Keratinocyte (primary cell): Measurements from ENCODE around the gene LARGE1. TPM values are rescaled to one million over a fixed set of nuclear protein-coding genes. Genes with fewer than 3 reads are reported as not detected.

Experiments
- DNase-seq: peaks from one replicate; pipeline ENCODE4 v3.0.0-alpha.2; 2011; ENCODE audit warnings: low read depth, missing footprints, low spot score
- FAIRE-seq: peaks from 2 replicates; lab custom pipeline; 2011; peaks lifted over from hg19 to GRCh38; lab: Jason Lieb, UNC
- H2AFZ ChIP-seq: 2 replicates; pipeline ENCODE4 v1.6.0; 2012; ENCODE audit warnings: low read length, control low read depth, inconsistent platforms; ENCODE audit not compliant: control insufficient read depth
- H3K27ac ChIP-seq: 2 replicates; pipeline ENCODE4 v1.5.1; 2011; ENCODE audit warnings: low read length; ENCODE audit not compliant: control insufficient read depth, insufficient read depth
- H3K27me3 ChIP-seq: 3 replicates; pipeline ENCODE4 v1.6.0; 2011; ENCODE audit warnings: low read length; ENCODE audit not compliant: control insufficient read depth, insufficient read depth; ENCODE audit errors: extremely low read depth
- H3K36me3 ChIP-seq, 2 experiments: 2 replicates in 1 of 2; 3 replicates in 1 of 2; pipeline ENCODE4 v1.5.1; 2011; ENCODE audit warnings: low read length in 2 of 2, mild to moderate bottlenecking in 1 of 2; ENCODE audit not compliant: control insufficient read depth in 2 of 2, insufficient read depth in 2 of 2; ENCODE audit errors: extremely low read depth in 1 of 2
- H3K4me1 ChIP-seq: 3 replicates; pipeline ENCODE4 v1.5.1; 2011; ENCODE audit warnings: low read length; ENCODE audit not compliant: control insufficient read depth, insufficient read depth; ENCODE audit errors: extremely low read depth
- H3K4me2 ChIP-seq: 3 replicates; pipeline ENCODE4 v1.6.0; 2011; ENCODE audit warnings: low read depth, low read length; ENCODE audit not compliant: control insufficient read depth, insufficient read depth; ENCODE audit errors: extremely low read depth
- H3K4me3 ChIP-seq, 3 experiments: fragments of 200-600 bp in 1 of 3; sonication (generic) in 1 of 3; 2 replicates in 2 of 3; 3 replicates in 1 of 3; pipeline ENCODE4 v1.5.1; 2011 to 2016; ENCODE audit warnings: low read length in 3 of 3, mild to moderate bottlenecking in 3 of 3, control low read depth in 2 of 3, inconsistent platforms in 1 of 3, low read depth in 1 of 3, mixed read lengths in 1 of 3, mixed run types in 1 of 3, moderate library complexity in 1 of 3; ENCODE audit not compliant: control insufficient read depth in 2 of 3, insufficient read depth in 2 of 3; ENCODE audit errors: extremely low read depth in 1 of 3
- H3K79me2 ChIP-seq: 2 replicates; pipeline ENCODE4 v1.6.0; 2012; ENCODE audit warnings: low read length; ENCODE audit not compliant: control insufficient read depth, insufficient read depth
- H3K9ac ChIP-seq: 3 replicates; pipeline ENCODE4 v1.6.0; 2011; ENCODE audit warnings: low read length; ENCODE audit not compliant: control insufficient read depth, insufficient read depth; ENCODE audit errors: extremely low read depth
- H3K9me1 ChIP-seq: 3 replicates; pipeline ENCODE4 v1.6.0; 2011; ENCODE audit warnings: low read length; ENCODE audit not compliant: control insufficient read depth, insufficient read depth; ENCODE audit errors: extremely low read depth
- H3K9me3 ChIP-seq: 2 replicates; pipeline ENCODE4 v1.5.1; 2012; ENCODE audit warnings: low read depth, low read length; ENCODE audit not compliant: control insufficient read depth
- H4K20me1 ChIP-seq: 3 replicates; pipeline ENCODE4 v1.6.0; 2011; ENCODE audit warnings: low read length; ENCODE audit not compliant: control insufficient read depth, insufficient read depth; ENCODE audit errors: extremely low read depth
- CTCF ChIP-seq, 3 experiments: IDR thresholded peaks in 1 of 3; conservative IDR thresholded peaks in 1 of 3; optimal IDR thresholded peaks in 1 of 3; 2 replicates in 2 of 3; 3 replicates in 1 of 3; pipeline versions ENCODE3 to v1.5.1; 2011; ENCODE audit warnings: low read length in 3 of 3, mild to moderate bottlenecking in 3 of 3, moderate library complexity in 2 of 3, control low read depth in 1 of 3, inconsistent platforms in 1 of 3; ENCODE audit not compliant: insufficient read depth in 2 of 3; ENCODE audit errors: extremely low read depth in 1 of 3
- EZH2 ChIP-seq: IDR thresholded peaks from one replicate; pipeline ENCODE4 v1.6.1; 2012; ENCODE audit warnings: inconsistent platforms, mild to moderate bottlenecking, low read length, moderate library complexity
- dilution Hi-C: fragments of 300-500 bp; cut with MboI; formaldehyde crosslinking; loops from one replicate; pipeline ENCODE4 v1.7.0; 2020; ENCODE audit warnings: low sequenced_read_pairs; ENCODE audit not compliant: extremely low pct_ligation_motif_present
- polyA plus RNA-seq, 5 experiments: library from polyadenylated mRNA; depleted of rRNA in 3 of 5; stranded (reverse) in 3 of 5; stranded (forward) in 1 of 5; unstranded in 1 of 5; fragments of >200 nt; gene quantifications; 1 replicate in 1 of 5; 2 replicates in 3 of 5; 3 replicates in 1 of 5; pipeline versions ENCODE4 v1.2.1 to v1.2.3, GENCODE V29; 2011 to 2012; ENCODE audit warnings: missing spikeins in 2 of 5, low read depth in 1 of 5, low replicate concordance in 1 of 5

The LARGE1 gene
- polyA plus RNA-seq, 1 donor (not counting 4 experiments of a cell fraction or from before 2014, with no cell fraction given), result 4.5 TPM

GRCh38 chr22:33429281-33429680 lies 491.0 kb downstream of the LARGE1 start:
- H3K27ac ChIP-seq, result no peak overlapping the region
- no peaks in the 10 kb centered on the region for H3K4me1 ChIP-seq
- no peaks in the 10 kb centered on the region for H3K79me2 ChIP-seq
- H4K20me1 ChIP-seq, result no peaks in the 10 kb centered on the region
- H3K27me3 ChIP-seq, result no peaks in the 10 kb centered on the region
- dilution Hi-C loops, result no loop called here
- no peaks in the 10 kb centered on the region for H3K9me3 ChIP-seq
- no peak overlapping the region for H3K4me2 ChIP-seq
- peaks cover 0 to 1% of the 10 kb centered on the region in 2 experiments for H3K36me3 ChIP-seq
- no peak overlapping the region for H3K4me3 ChIP-seq
- DNase-seq, result no peak
- no peak overlapping the region for H2AFZ ChIP-seq
- no peak overlapping the region for H3K9ac ChIP-seq
- H3K9me1 ChIP-seq, result no peaks in the 10 kb centered on the region
- no peak for FAIRE-seq
- TF ChIP-seq EZH2, result no peak

DNA sequence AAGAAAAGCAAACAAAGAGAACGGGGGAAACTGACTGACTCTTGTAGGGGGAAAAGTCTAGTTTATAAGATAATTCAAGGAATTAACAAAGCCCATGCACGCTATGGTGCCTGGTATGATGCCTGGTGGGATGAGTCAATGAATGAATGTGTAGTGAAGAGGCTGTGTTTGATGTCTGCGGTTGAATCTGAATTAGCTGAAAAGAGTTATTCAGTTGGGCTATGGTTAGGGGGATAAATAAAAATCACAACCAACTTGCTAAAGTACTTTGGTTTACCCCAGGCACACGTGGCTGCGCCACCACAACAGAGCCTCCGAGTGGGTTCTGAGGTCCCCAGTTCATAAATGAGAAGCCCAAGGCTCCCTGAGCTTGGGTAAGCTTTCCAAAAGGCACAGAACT lies 492.8 kb downstream of the LARGE1 start:
- H3K4me2 ChIP-seq, result no peak overlapping the region
- no peak for DNase-seq

More for the DNA sequence above, 492.8 kb downstream of the LARGE1 start:
- no peak overlapping the region for H3K27ac ChIP-seq
- no peaks in the 10 kb centered on the region for H3K9me3 ChIP-seq
- H3K4me3 ChIP-seq, result no peak overlapping the region
- TF ChIP-seq CTCF (optimal IDR thresholded peaks at IDR 0.05 in 1 of 3, IDR thresholded peaks at IDR 0.05 in 1 of 3, conservative IDR thresholded peaks at IDR 0.05 in 1 of 3; ENCODE audit: extremely low read depth in 1 of 3, insufficient read depth in 2 of 3, low read length in 3 of 3) (no peak), EZH2 (no peak)
- no peaks in the 10 kb centered on the region for H3K27me3 ChIP-seq
- H2AFZ ChIP-seq, result no peak overlapping the region
- H3K9ac ChIP-seq, result no peak overlapping the region
- FAIRE-seq, result no peak
- H3K9me1 ChIP-seq, result no peaks in the 10 kb centered on the region
- dilution Hi-C loops, result no loop called here
- H3K36me3 ChIP-seq, result peaks cover 0 to 1% of the 10 kb centered on the region in 2 experiments
- H4K20me1 ChIP-seq, result no peaks in the 10 kb centered on the region
- no peaks in the 10 kb centered on the region for H3K79me2 ChIP-seq
- no peaks in the 10 kb centered on the region for H3K4me1 ChIP-seq
